H1 (cell line): Measurements from ENCODE around the gene TMEM131L. TPM values are rescaled to one million over a fixed set of nuclear protein-coding genes. Genes with fewer than 3 reads are reported as not detected.

Experiments used
- ASH2L ChIP-seq: fragments of 200-600, 300-600 bp; sonication (generic); IDR thresholded peaks from one replicate; pipeline ENCODE4 v1.7.1; 2017; ENCODE audit warnings: low read length
- CHD1 ChIP-seq: IDR thresholded peaks from 2 replicates; pipeline ENCODE4 v1.6.1; 2012; ENCODE audit warnings: low read depth, low read length, improper control_type of control experiment
- CHD2 ChIP-seq: IDR thresholded peaks from 2 replicates; pipeline ENCODE4 v1.6.1; 2012; ENCODE audit warnings: low read length, improper control_type of control experiment
- CHD7 ChIP-seq: fragments of 300-600 bp; sonication (generic); IDR thresholded peaks from 2 replicates; pipeline ENCODE4 v1.7.1; 2012; ENCODE audit warnings: low read length, moderate library complexity, mild to moderate bottlenecking, inconsistent platforms; ENCODE audit not compliant: insufficient replicate concordance
- EGR1 ChIP-seq: IDR thresholded peaks from 2 replicates; pipeline ENCODE4 v1.6.1; 2011; ENCODE audit warnings: low read depth, low read length, borderline replicate concordance
- GTF2F1 ChIP-seq: IDR thresholded peaks from 2 replicates; pipeline ENCODE4 v1.6.1; 2012; ENCODE audit warnings: low read depth, low read length, improper control_type of control experiment, borderline replicate concordance
- KDM4A ChIP-seq: IDR thresholded peaks from one replicate; pipeline ENCODE4 v1.7.1; 2012; ENCODE audit warnings: low read depth, mild to moderate bottlenecking, moderate library complexity, low read length, inconsistent platforms; ENCODE audit not compliant: severe bottlenecking
- MAFK ChIP-seq: IDR thresholded peaks from 2 replicates; pipeline ENCODE4 v1.6.1; 2012; ENCODE audit warnings: low read depth, mild to moderate bottlenecking, improper control_type of control experiment, low read length
- SP1 ChIP-seq: IDR thresholded peaks from 2 replicates; pipeline ENCODE4 v1.6.1; 2011; ENCODE audit warnings: low read depth, low read length
- SP4 ChIP-seq: IDR thresholded peaks from 2 replicates; pipeline ENCODE4 v1.6.1; 2012; ENCODE audit warnings: low read length, inconsistent platforms
- TAF7 ChIP-seq: optimal IDR thresholded peaks from 2 replicates; pipeline ENCODE3; 2011; ENCODE audit warnings: low read depth, mild to moderate bottlenecking, inconsistent platforms, low read length, moderate library complexity, borderline replicate concordance
- YY1 ChIP-seq: IDR thresholded peaks from 2 replicates; pipeline ENCODE4 v1.6.1; 2011; ENCODE audit warnings: low read depth, mild to moderate bottlenecking, low read length
- polyA plus RNA-seq, 7 experiments: library from polyadenylated mRNA; depleted of rRNA in 3 of 7; stranded (reverse) in 5 of 7; unstranded in 2 of 7; fragments of >200 nt in 5 of 7; fragments of 200-250 nt in 2 of 7; gene quantifications; 1 replicate in 5 of 7; 2 replicates in 1 of 7; 4 replicates in 1 of 7; pipeline versions ENCODE4 v1.2.1 to v1.2.3, GENCODE V29; 2011 to 2013; ENCODE audit warnings: missing spikeins in 2 of 7, mixed read lengths in 2 of 7
- total RNA-seq: library from RNA; stranded (reverse); fragmentation: NEBNext Ultra II Directional; extraction: Animal tissue kit (Norgen Biotek cat#: 25700); gene quantifications from 2 replicates; pipeline ENCODE4 v1.2.1, GENCODE V29; 2021

The TMEM131L gene
- total and polyA plus RNA-seq, 2 of the 8 experiments (the other 6 are each of a cell fraction or from before 2014, with no cell fraction given), result 14.3 to 26.1 TPM

GRCh38 chr4:153684182-153684970 is 218.2 kb downstream of the TMEM131L start, which contains the start of gene TLR2 (continued):
- TF ChIP-seq CHD7 (no peak), CHD1 (no peak), YY1 (no peak), CHD2 (no peak), ASH2L (peak; percentile 64), KDM4A (peak; percentile 91), SP4 (no peak), SP1 (no peak), EGR1 (no peak), MAFK (no peak), TAF7 (no peak), GTF2F1 (no peak)
